H1 (cell line): ENCODE measurements around the gene MUC5B. TPM values are rescaled to one million over a fixed set of nuclear protein-coding genes. Genes with fewer than 3 reads are reported as not detected.

Experiments
- CTCF ChIA-PET: fragments of 300-600 bp; sonication (Branson Sonifier 250); formaldehyde crosslinking; loops from one replicate; lab custom pipeline; 2021; ENCODE audit not compliant: partially characterized antibody; lab: Charles Lee
- POLR2A ChIA-PET: fragments of 300-600 bp; sonication (Branson Sonifier 250); formaldehyde crosslinking; loops from one replicate; lab custom pipeline; 2021; ENCODE audit warnings: inconsistent platforms; ENCODE audit not compliant: partially characterized antibody; lab: Charles Lee
- DNase-seq, 2 experiments: peaks; one replicate each; pipeline versions ENCODE4 v3.0.0 to v3.0.0-alpha.2; 2010 to 2022; ENCODE audit warnings: low spot score in 2 of 2, low read depth in 1 of 2, mixed read lengths in 1 of 2
- FAIRE-seq: peaks from 2 replicates; lab custom pipeline; 2011; peaks lifted over from hg19 to GRCh38; lab: Jason Lieb, UNC
- H2AFZ ChIP-seq: 2 replicates; pipeline ENCODE4 v1.8.1; 2012; ENCODE audit warnings: low read length, inconsistent platforms
- H2AK5ac ChIP-seq: 2 replicates; pipeline ENCODE4 v1.6.1; 2013; ENCODE audit warnings: low read depth, low read length
- H2BK120ac ChIP-seq: replicated peaks from 2 replicates; pipeline ENCODE3; 2013; ENCODE audit warnings: low read depth, low read length, inconsistent platforms
- H2BK12ac ChIP-seq: 2 replicates; pipeline ENCODE4 v1.6.1; 2013; ENCODE audit warnings: low read depth, low read length
- H2BK15ac ChIP-seq: 2 replicates; pipeline ENCODE4 v1.6.1; 2013; ENCODE audit warnings: low read length
- H2BK20ac ChIP-seq: 2 replicates; pipeline ENCODE4 v1.6.1; 2013; ENCODE audit warnings: low read length
- H2BK5ac ChIP-seq: 2 replicates; pipeline ENCODE4 v1.6.1; 2013; ENCODE audit warnings: low read depth, low read length
- H3K14ac ChIP-seq: 2 replicates; pipeline ENCODE4 v1.6.1; 2013; ENCODE audit warnings: inconsistent platforms; ENCODE audit not compliant: insufficient read length
- H3K18ac ChIP-seq: 2 replicates; pipeline ENCODE4 v1.6.1; 2013; ENCODE audit warnings: low read length; ENCODE audit errors: extremely low read depth
- H3K23ac ChIP-seq: 2 replicates; pipeline ENCODE4 v1.6.1; 2013; ENCODE audit warnings: inconsistent platforms; ENCODE audit not compliant: insufficient read length
- H3K23me2 ChIP-seq: 2 replicates; pipeline ENCODE4 v1.6.1; 2013; ENCODE audit warnings: low read depth, low read length
- H3K27ac ChIP-seq: 2 replicates; pipeline ENCODE4 v1.6.1; 2011; ENCODE audit warnings: low read depth, low read length, inconsistent platforms
- H3K27me3 ChIP-seq, 4 experiments: replicated peaks in 1 of 4; 1 replicate in 1 of 4; 2 replicates in 3 of 4; pipeline versions ENCODE4 v1.6.1 to v1.8.1; 2011 to 2013; ENCODE audit warnings: low read length in 3 of 4, mild to moderate bottlenecking in 3 of 4, inconsistent platforms in 2 of 4, mixed read lengths in 2 of 4, moderate library complexity in 1 of 4; ENCODE audit not compliant: control insufficient read depth in 3 of 4, insufficient read depth in 3 of 4; ENCODE audit errors: extremely low read depth in 1 of 4
- H3K36me3 ChIP-seq, 4 experiments: 2 replicates each; pipeline versions ENCODE4 v1.6.1 to v1.8.1; 2011 to 2013; ENCODE audit warnings: mild to moderate bottlenecking in 4 of 4, low read length in 3 of 4, moderate library complexity in 2 of 4, control low read depth in 1 of 4, inconsistent platforms in 1 of 4; ENCODE audit not compliant: insufficient read depth in 4 of 4, control insufficient read depth in 2 of 4
- H3K4ac ChIP-seq: replicated peaks from 2 replicates; pipeline ENCODE3; 2013; ENCODE audit warnings: low read length, low read depth, mixed read lengths, inconsistent platforms; ENCODE audit not compliant: insufficient read length
- H3K4me1 ChIP-seq, 4 experiments: replicated peaks in 1 of 4; 1 replicate in 1 of 4; 2 replicates in 3 of 4; pipeline versions ENCODE4 v1.6.1 to v1.8.1; 2011 to 2013; ENCODE audit warnings: low read length in 3 of 4, inconsistent platforms in 2 of 4, mixed read lengths in 1 of 4; ENCODE audit not compliant: insufficient read depth in 4 of 4, control insufficient read depth in 3 of 4
- H3K4me2 ChIP-seq, 2 experiments: 2 replicates each; pipeline versions ENCODE4 v1.6.1 to v1.8.1; 2011 to 2013; ENCODE audit warnings: low read depth in 2 of 2, low read length in 2 of 2, control low read depth in 1 of 2, inconsistent platforms in 1 of 2, mild to moderate bottlenecking in 1 of 2; ENCODE audit not compliant: insufficient read depth in 1 of 2
- H3K4me3 ChIP-seq, 4 experiments: fragments of 200-600, 300-600 bp in 1 of 4; sonication (generic), shearing (Covaris generic), sonication (Bioruptor Twin) in 1 of 4; 2 replicates each; pipeline versions ENCODE4 v1.5.1 to v1.8.1; 2011 to 2016; ENCODE audit warnings: low read length in 4 of 4, low read depth in 3 of 4, control low read depth in 2 of 4, inconsistent platforms in 2 of 4, mild to moderate bottlenecking in 2 of 4, mixed read lengths in 1 of 4, moderate library complexity in 1 of 4; ENCODE audit not compliant: insufficient read depth in 2 of 4; ENCODE audit errors: extremely low read depth in 1 of 4
- H3K56ac ChIP-seq: replicated peaks from 2 replicates; pipeline ENCODE3; 2013; ENCODE audit warnings: low read depth, mild to moderate bottlenecking, mixed read lengths, low read length, inconsistent platforms; ENCODE audit not compliant: insufficient read length
- H3K79me1 ChIP-seq: 2 replicates; pipeline ENCODE4 v1.6.1; 2013; ENCODE audit warnings: low read depth, low read length, control low read depth
- H3K79me2 ChIP-seq, 2 experiments: 2 replicates each; pipeline versions ENCODE4 v1.6.1 to v1.8.1; 2012 to 2013; ENCODE audit warnings: low read length in 2 of 2, mild to moderate bottlenecking in 2 of 2, inconsistent platforms in 1 of 2; ENCODE audit not compliant: insufficient read depth in 2 of 2, control insufficient read depth in 1 of 2
- H3K9ac ChIP-seq, 4 experiments: replicated peaks in 1 of 4; 1 replicate in 1 of 4; 2 replicates in 3 of 4; pipeline versions ENCODE4 v1.6.1 to v1.8.1; 2011 to 2013; ENCODE audit warnings: low read depth in 3 of 4, low read length in 3 of 4, control low read depth in 2 of 4, mild to moderate bottlenecking in 2 of 4, moderate library complexity in 2 of 4, inconsistent platforms in 1 of 4; ENCODE audit errors: extremely low read depth in 1 of 4
- H3K9me3 ChIP-seq, 2 experiments: 2 replicates each; pipeline versions ENCODE4 v1.6.1 to v1.8.1; 2012 to 2013; ENCODE audit warnings: mild to moderate bottlenecking in 2 of 2, moderate library complexity in 2 of 2, control low read depth in 1 of 2, inconsistent platforms in 1 of 2, low read depth in 1 of 2, low read length in 1 of 2, mixed read lengths in 1 of 2; ENCODE audit not compliant: insufficient read depth in 2 of 2
- H4K20me1 ChIP-seq, 2 experiments: replicated peaks in 1 of 2; 2 replicates each; pipeline versions ENCODE3 to v1.8.1; 2011 to 2013; ENCODE audit warnings: inconsistent platforms in 2 of 2, low read length in 2 of 2, mild to moderate bottlenecking in 1 of 2; ENCODE audit not compliant: insufficient read depth in 2 of 2, control insufficient read depth in 1 of 2
- H4K5ac ChIP-seq: 2 replicates; pipeline ENCODE4 v1.6.1; 2013; ENCODE audit warnings: low read length, low read depth, mixed read lengths, inconsistent platforms; ENCODE audit not compliant: insufficient read length
- H4K8ac ChIP-seq: 2 replicates; pipeline ENCODE4 v1.8.0; 2013; ENCODE audit warnings: mild to moderate bottlenecking, moderate library complexity, low read length, inconsistent platforms; ENCODE audit not compliant: insufficient read depth; ENCODE audit errors: extremely low read depth
- H4K91ac ChIP-seq: replicated peaks from 2 replicates; pipeline ENCODE3; 2013; ENCODE audit warnings: low read length, mixed read lengths, inconsistent platforms; ENCODE audit not compliant: insufficient read length
- CBX5 ChIP-seq: fragments of 300-800, 300-1000 bp; sonication (generic); IDR thresholded peaks from 2 replicates; pipeline ENCODE4 v1.7.1; 2016; ENCODE audit warnings: antibody characterized with exemption, low read length, low read depth
- CEBPB ChIP-seq: IDR thresholded peaks from 2 replicates; pipeline ENCODE4 v1.6.1; 2012; ENCODE audit warnings: low read depth, low read length
- CHD1 ChIP-seq: IDR thresholded peaks from 2 replicates; pipeline ENCODE4 v1.6.1; 2012; ENCODE audit warnings: low read depth, low read length, improper control_type of control experiment
- CHD2 ChIP-seq: IDR thresholded peaks from 2 replicates; pipeline ENCODE4 v1.6.1; 2012; ENCODE audit warnings: low read length, improper control_type of control experiment
- GABPA ChIP-seq: IDR thresholded peaks from 2 replicates; pipeline ENCODE4 v1.6.1; 2011; ENCODE audit warnings: mild to moderate bottlenecking, low read length, moderate library complexity, borderline replicate concordance; ENCODE audit not compliant: insufficient read depth
- GTF2F1 ChIP-seq: IDR thresholded peaks from 2 replicates; pipeline ENCODE4 v1.6.1; 2012; ENCODE audit warnings: low read depth, low read length, improper control_type of control experiment, borderline replicate concordance
- HDAC6 ChIP-seq: IDR thresholded peaks from one replicate; pipeline ENCODE4 v1.7.1; 2012; ENCODE audit warnings: low read depth, mild to moderate bottlenecking, inconsistent platforms, low read length, moderate library complexity
- KDM4A ChIP-seq: IDR thresholded peaks from one replicate; pipeline ENCODE4 v1.7.1; 2012; ENCODE audit warnings: low read depth, mild to moderate bottlenecking, moderate library complexity, low read length, inconsistent platforms; ENCODE audit not compliant: severe bottlenecking
- POLR2A ChIP-seq, 2 experiments: IDR thresholded peaks; 1 replicate in 1 of 2; 2 replicates in 1 of 2; pipeline ENCODE4 v1.6.1; 2011; ENCODE audit warnings: low read depth in 2 of 2, low read length in 2 of 2, mild to moderate bottlenecking in 2 of 2; ENCODE audit errors: control extremely low read depth in 1 of 2
- POLR2AphosphoS5 ChIP-seq: IDR thresholded peaks from 2 replicates; pipeline ENCODE4 v1.6.1; 2011; ENCODE audit warnings: low read depth, low read length
- RBBP5 ChIP-seq: IDR thresholded peaks from 2 replicates; pipeline ENCODE4 v1.7.1; 2012; ENCODE audit warnings: low read depth, mild to moderate bottlenecking, inconsistent platforms, low read length, moderate library complexity, borderline replicate concordance
- RFX5 ChIP-seq: IDR thresholded peaks from 2 replicates; pipeline ENCODE4 v1.6.1; 2011; ENCODE audit warnings: low read depth, low read length, improper control_type of control experiment, borderline replicate concordance
- SIRT6 ChIP-seq: IDR thresholded peaks from one replicate; pipeline ENCODE4 v1.7.1; 2012; ENCODE audit warnings: low read length, inconsistent platforms
- TAF1 ChIP-seq: IDR thresholded peaks from 2 replicates; pipeline ENCODE4 v1.6.1; 2011; ENCODE audit warnings: mild to moderate bottlenecking, low read depth, low read length
- TCF12 ChIP-seq: IDR thresholded peaks from 2 replicates; pipeline ENCODE4 v1.6.1; 2011; ENCODE audit warnings: low read depth, mild to moderate bottlenecking, low read length
- WGBS, 2 experiments: shearing (Covaris generic) in 1 of 2; methylation state at CpG; one replicate each; pipeline versions ENCODE4 v1.1.6 to v1.1.7; 2013 to 2015; ENCODE audit warnings: low lambda C conversion rate in 2 of 2, mixed read lengths in 2 of 2, inconsistent platforms in 1 of 2, low coverage in 1 of 2, missing lambda C conversion rate in 1 of 2; ENCODE audit not compliant: insufficient replicate concordance in 2 of 2, insufficient coverage in 1 of 2, insufficient read length in 1 of 2; ENCODE audit errors: extremely low coverage in 1 of 2, missing lambda C conversion rate in 1 of 2; 5-methylcytosine and 5-hydroxymethylcytosine counted together
- polyA plus RNA-seq, 7 experiments: library from polyadenylated mRNA; depleted of rRNA in 3 of 7; stranded (reverse) in 5 of 7; unstranded in 2 of 7; fragments of >200 nt in 5 of 7; fragments of 200-250 nt in 2 of 7; gene quantifications; 1 replicate in 5 of 7; 2 replicates in 1 of 7; 4 replicates in 1 of 7; pipeline versions ENCODE4 v1.2.1 to v1.2.3, GENCODE V29; 2011 to 2013; ENCODE audit warnings: missing spikeins in 2 of 7, mixed read lengths in 2 of 7
- total RNA-seq: library from RNA; stranded (reverse); fragmentation: NEBNext Ultra II Directional; extraction: Animal tissue kit (Norgen Biotek cat#: 25700); gene quantifications from 2 replicates; pipeline ENCODE4 v1.2.1, GENCODE V29; 2021

The MUC5B gene
- total and polyA plus RNA-seq, 2 of the 8 experiments (the other 6 are each of a cell fraction or from before 2014, with no cell fraction given): 0.02 to 0.03 TPM

- peaks cover 0 to 5% of the 10 kb centered on the region in 2 experiments; a peak in 1 of 4 replicates for H3K9me3 ChIP-seq
- no peak overlapping the region for H3K27ac ChIP-seq
- no peak overlapping the region for H3K4ac ChIP-seq
- no peak overlapping the region for H2BK20ac ChIP-seq
- POLR2A ChIA-PET: no interaction called here
- H3K14ac ChIP-seq: no peak overlapping the region
- no peak overlapping the region for H2BK5ac ChIP-seq
- 91% methylated on average over 14 of the region's 46 CpGs; no CpG with 5 or more reads in 1 of the 2 experiments for WGBS, 2 experiments
- TF ChIP-seq KDM4A (no peak), GTF2F1 (no peak), RFX5 (no peak), GABPA (no peak), SIRT6 (no peak), POLR2A (IDR thresholded peaks at IDR 0.05; ENCODE audit: control extremely low read depth in 1 of 2, low read depth in 2 of 2, low read length in 2 of 2) (no peak), TAF1 (no peak), CHD1 (no peak), CHD2 (no peak), RBBP5 (no peak), POLR2AphosphoS5 (no peak), HDAC6 (no peak), TCF12 (no peak), CEBPB (no peak), CBX5 (no peak)
- no peaks in the 10 kb centered on the region for H3K23me2 ChIP-seq
- CTCF ChIA-PET: interaction anchor here (0.8 to 3.2 kb wide), 2 partner anchors 12 to 14 kb away, joined by 4 to 18 read pairs; no protein-coding TSS in a partner anchor
- H3K4me3 ChIP-seq: no peak overlapping the region
- H3K18ac ChIP-seq: no peak overlapping the region
- H3K23ac ChIP-seq: no peak overlapping the region
- H2AFZ ChIP-seq: no peak overlapping the region
- H3K4me1 ChIP-seq: no peaks in the 10 kb centered on the region
- H3K56ac ChIP-seq: no peak overlapping the region
- peaks cover 0 to 27% (median 6%) of the 10 kb centered on the region in 4 experiments; a peak in 6 of 8 replicates for H3K36me3 ChIP-seq
- no peak overlapping the region for H2AK5ac ChIP-seq
- H4K20me1 ChIP-seq: peaks cover 3 to 11% of the 10 kb centered on the region in 2 experiments
- H3K79me2 ChIP-seq: peaks cover 0 to 3% of the 10 kb centered on the region in 2 experiments; a peak in 1 of 4 replicates
- H3K4me2 ChIP-seq: no peak overlapping the region
- H3K79me1 ChIP-seq: peaks cover 3% of the 10 kb centered on the region
- no peak overlapping the region for H2BK120ac ChIP-seq
- DNase-seq (no peak), FAIRE-seq (no peak)
- H3K27me3 ChIP-seq: no peaks in the 10 kb centered on the region
- H2BK15ac ChIP-seq: no peak overlapping the region
- no peak overlapping the region for H4K5ac ChIP-seq
- no peak overlapping the region for H4K91ac ChIP-seq
- no peak overlapping the region for H4K8ac ChIP-seq
- no peak overlapping the region for H2BK12ac ChIP-seq
- no peak overlapping the region for H3K9ac ChIP-seq
Measured at GRCh38 chr11:1291295-1292017, 68.6 kb downstream of the MUC5B start.
